H1 (cell line): ENCODE measurements around the gene TOR1B. TPM values are rescaled to one million over a fixed set of nuclear protein-coding genes. Genes with fewer than 3 reads are reported as not detected.

ENCODE experiments used
- CTCF ChIA-PET: fragments of 300-600 bp; sonication (Branson Sonifier 250); formaldehyde crosslinking; loops from one replicate; lab custom pipeline; 2021; ENCODE audit not compliant: partially characterized antibody; lab: Charles Lee
- POLR2A ChIA-PET: fragments of 300-600 bp; sonication (Branson Sonifier 250); formaldehyde crosslinking; loops from one replicate; lab custom pipeline; 2021; ENCODE audit warnings: inconsistent platforms; ENCODE audit not compliant: partially characterized antibody; lab: Charles Lee
- DNase-seq, 2 experiments: peaks; one replicate each; pipeline versions ENCODE4 v3.0.0 to v3.0.0-alpha.2; 2010 to 2022; ENCODE audit warnings: low spot score in 2 of 2, low read depth in 1 of 2, mixed read lengths in 1 of 2
- FAIRE-seq: peaks from 2 replicates; lab custom pipeline; 2011; peaks lifted over from hg19 to GRCh38; lab: Jason Lieb, UNC
- H2AFZ ChIP-seq: 2 replicates; pipeline ENCODE4 v1.8.1; 2012; ENCODE audit warnings: low read length, inconsistent platforms
- H2AK5ac ChIP-seq: 2 replicates; pipeline ENCODE4 v1.6.1; 2013; ENCODE audit warnings: low read depth, low read length
- H2BK120ac ChIP-seq: replicated peaks from 2 replicates; pipeline ENCODE3; 2013; ENCODE audit warnings: low read depth, low read length, inconsistent platforms
- H2BK12ac ChIP-seq: 2 replicates; pipeline ENCODE4 v1.6.1; 2013; ENCODE audit warnings: low read depth, low read length
- H2BK15ac ChIP-seq: 2 replicates; pipeline ENCODE4 v1.6.1; 2013; ENCODE audit warnings: low read length
- H2BK20ac ChIP-seq: 2 replicates; pipeline ENCODE4 v1.6.1; 2013; ENCODE audit warnings: low read length
- H2BK5ac ChIP-seq: 2 replicates; pipeline ENCODE4 v1.6.1; 2013; ENCODE audit warnings: low read depth, low read length
- H3K14ac ChIP-seq: 2 replicates; pipeline ENCODE4 v1.6.1; 2013; ENCODE audit warnings: inconsistent platforms; ENCODE audit not compliant: insufficient read length
- H3K18ac ChIP-seq: 2 replicates; pipeline ENCODE4 v1.6.1; 2013; ENCODE audit warnings: low read length; ENCODE audit errors: extremely low read depth
- H3K23ac ChIP-seq: 2 replicates; pipeline ENCODE4 v1.6.1; 2013; ENCODE audit warnings: inconsistent platforms; ENCODE audit not compliant: insufficient read length
- H3K23me2 ChIP-seq: 2 replicates; pipeline ENCODE4 v1.6.1; 2013; ENCODE audit warnings: low read depth, low read length
- H3K27ac ChIP-seq: 2 replicates; pipeline ENCODE4 v1.6.1; 2011; ENCODE audit warnings: low read depth, low read length, inconsistent platforms
- H3K27me3 ChIP-seq, 4 experiments: replicated peaks in 1 of 4; 1 replicate in 1 of 4; 2 replicates in 3 of 4; pipeline versions ENCODE4 v1.6.1 to v1.8.1; 2011 to 2013; ENCODE audit warnings: low read length in 3 of 4, mild to moderate bottlenecking in 3 of 4, inconsistent platforms in 2 of 4, mixed read lengths in 2 of 4, moderate library complexity in 1 of 4; ENCODE audit not compliant: control insufficient read depth in 3 of 4, insufficient read depth in 3 of 4; ENCODE audit errors: extremely low read depth in 1 of 4
- H3K36me3 ChIP-seq, 4 experiments: 2 replicates each; pipeline versions ENCODE4 v1.6.1 to v1.8.1; 2011 to 2013; ENCODE audit warnings: mild to moderate bottlenecking in 4 of 4, low read length in 3 of 4, moderate library complexity in 2 of 4, control low read depth in 1 of 4, inconsistent platforms in 1 of 4; ENCODE audit not compliant: insufficient read depth in 4 of 4, control insufficient read depth in 2 of 4
- H3K4ac ChIP-seq: replicated peaks from 2 replicates; pipeline ENCODE3; 2013; ENCODE audit warnings: low read length, low read depth, mixed read lengths, inconsistent platforms; ENCODE audit not compliant: insufficient read length
- H3K4me1 ChIP-seq, 4 experiments: replicated peaks in 1 of 4; 1 replicate in 1 of 4; 2 replicates in 3 of 4; pipeline versions ENCODE4 v1.6.1 to v1.8.1; 2011 to 2013; ENCODE audit warnings: low read length in 3 of 4, inconsistent platforms in 2 of 4, mixed read lengths in 1 of 4; ENCODE audit not compliant: insufficient read depth in 4 of 4, control insufficient read depth in 3 of 4
- H3K4me2 ChIP-seq, 2 experiments: 2 replicates each; pipeline versions ENCODE4 v1.6.1 to v1.8.1; 2011 to 2013; ENCODE audit warnings: low read depth in 2 of 2, low read length in 2 of 2, control low read depth in 1 of 2, inconsistent platforms in 1 of 2, mild to moderate bottlenecking in 1 of 2; ENCODE audit not compliant: insufficient read depth in 1 of 2
- H3K4me3 ChIP-seq, 4 experiments: fragments of 200-600, 300-600 bp in 1 of 4; sonication (generic), shearing (Covaris generic), sonication (Bioruptor Twin) in 1 of 4; 2 replicates each; pipeline versions ENCODE4 v1.5.1 to v1.8.1; 2011 to 2016; ENCODE audit warnings: low read length in 4 of 4, low read depth in 3 of 4, control low read depth in 2 of 4, inconsistent platforms in 2 of 4, mild to moderate bottlenecking in 2 of 4, mixed read lengths in 1 of 4, moderate library complexity in 1 of 4; ENCODE audit not compliant: insufficient read depth in 2 of 4; ENCODE audit errors: extremely low read depth in 1 of 4
- H3K56ac ChIP-seq: replicated peaks from 2 replicates; pipeline ENCODE3; 2013; ENCODE audit warnings: low read depth, mild to moderate bottlenecking, mixed read lengths, low read length, inconsistent platforms; ENCODE audit not compliant: insufficient read length
- H3K79me1 ChIP-seq: 2 replicates; pipeline ENCODE4 v1.6.1; 2013; ENCODE audit warnings: low read depth, low read length, control low read depth
- H3K79me2 ChIP-seq, 2 experiments: 2 replicates each; pipeline versions ENCODE4 v1.6.1 to v1.8.1; 2012 to 2013; ENCODE audit warnings: low read length in 2 of 2, mild to moderate bottlenecking in 2 of 2, inconsistent platforms in 1 of 2; ENCODE audit not compliant: insufficient read depth in 2 of 2, control insufficient read depth in 1 of 2
- H3K9ac ChIP-seq, 4 experiments: replicated peaks in 1 of 4; 1 replicate in 1 of 4; 2 replicates in 3 of 4; pipeline versions ENCODE4 v1.6.1 to v1.8.1; 2011 to 2013; ENCODE audit warnings: low read depth in 3 of 4, low read length in 3 of 4, control low read depth in 2 of 4, mild to moderate bottlenecking in 2 of 4, moderate library complexity in 2 of 4, inconsistent platforms in 1 of 4; ENCODE audit errors: extremely low read depth in 1 of 4
- H3K9me3 ChIP-seq, 2 experiments: 2 replicates each; pipeline versions ENCODE4 v1.6.1 to v1.8.1; 2012 to 2013; ENCODE audit warnings: mild to moderate bottlenecking in 2 of 2, moderate library complexity in 2 of 2, control low read depth in 1 of 2, inconsistent platforms in 1 of 2, low read depth in 1 of 2, low read length in 1 of 2, mixed read lengths in 1 of 2; ENCODE audit not compliant: insufficient read depth in 2 of 2
- H4K20me1 ChIP-seq, 2 experiments: replicated peaks in 1 of 2; 2 replicates each; pipeline versions ENCODE3 to v1.8.1; 2011 to 2013; ENCODE audit warnings: inconsistent platforms in 2 of 2, low read length in 2 of 2, mild to moderate bottlenecking in 1 of 2; ENCODE audit not compliant: insufficient read depth in 2 of 2, control insufficient read depth in 1 of 2
- H4K5ac ChIP-seq: 2 replicates; pipeline ENCODE4 v1.6.1; 2013; ENCODE audit warnings: low read length, low read depth, mixed read lengths, inconsistent platforms; ENCODE audit not compliant: insufficient read length
- H4K8ac ChIP-seq: 2 replicates; pipeline ENCODE4 v1.8.0; 2013; ENCODE audit warnings: mild to moderate bottlenecking, moderate library complexity, low read length, inconsistent platforms; ENCODE audit not compliant: insufficient read depth; ENCODE audit errors: extremely low read depth
- H4K91ac ChIP-seq: replicated peaks from 2 replicates; pipeline ENCODE3; 2013; ENCODE audit warnings: low read length, mixed read lengths, inconsistent platforms; ENCODE audit not compliant: insufficient read length
- BACH1 ChIP-seq: IDR thresholded peaks from 2 replicates; pipeline ENCODE4 v1.6.1; 2012; ENCODE audit warnings: low read length, improper control_type of control experiment
- CTBP2 ChIP-seq: IDR thresholded peaks from 2 replicates; pipeline ENCODE4 v1.7.0; 2011; ENCODE audit warnings: borderline replicate concordance, mild to moderate bottlenecking, moderate library complexity, mixed read lengths, low read length; ENCODE audit not compliant: insufficient read depth, insufficient read length
- E2F6 ChIP-seq: IDR thresholded peaks from 2 replicates; pipeline ENCODE4 v1.6.1; 2012; ENCODE audit warnings: inconsistent platforms
- FOSL1 ChIP-seq: IDR thresholded peaks from 2 replicates; pipeline ENCODE4 v1.6.1; 2011; ENCODE audit warnings: mild to moderate bottlenecking, low read depth, low read length, moderate library complexity; ENCODE audit not compliant: insufficient read depth
- GABPA ChIP-seq: IDR thresholded peaks from 2 replicates; pipeline ENCODE4 v1.6.1; 2011; ENCODE audit warnings: mild to moderate bottlenecking, low read length, moderate library complexity, borderline replicate concordance; ENCODE audit not compliant: insufficient read depth
- GTF2F1 ChIP-seq: IDR thresholded peaks from 2 replicates; pipeline ENCODE4 v1.6.1; 2012; ENCODE audit warnings: low read depth, low read length, improper control_type of control experiment, borderline replicate concordance
- JUN ChIP-seq: IDR thresholded peaks from 2 replicates; pipeline ENCODE4 v1.6.1; 2011; ENCODE audit warnings: low read depth, mild to moderate bottlenecking, improper control_type of control experiment, low read length
- RAD21 ChIP-seq, 2 experiments: IDR thresholded peaks in 1 of 2; conservative IDR thresholded peaks in 1 of 2; 2 replicates each; pipeline ENCODE4 v1.6.1; 2011; ENCODE audit warnings: low read depth in 2 of 2, low read length in 2 of 2, improper control_type of control experiment in 1 of 2, inconsistent platforms in 1 of 2, mild to moderate bottlenecking in 1 of 2, moderate library complexity in 1 of 2
- RNF2 ChIP-seq: fragments of 200-900, 300-1000 bp; sonication (generic); IDR thresholded peaks from 2 replicates; pipeline ENCODE4 v1.7.1; 2016; ENCODE audit warnings: borderline replicate concordance, low read depth, mild to moderate bottlenecking, antibody characterized with exemption, low read length; ENCODE audit not compliant: poor library complexity, severe bottlenecking; ENCODE audit errors: missing control alignments
- SIRT6 ChIP-seq: IDR thresholded peaks from one replicate; pipeline ENCODE4 v1.7.1; 2012; ENCODE audit warnings: low read length, inconsistent platforms
- SP2 ChIP-seq: IDR thresholded peaks from 2 replicates; pipeline ENCODE4 v1.6.1; 2012; ENCODE audit warnings: mild to moderate bottlenecking, low read length, inconsistent platforms
- WGBS, 2 experiments: shearing (Covaris generic) in 1 of 2; methylation state at CpG; one replicate each; pipeline versions ENCODE4 v1.1.6 to v1.1.7; 2013 to 2015; ENCODE audit warnings: low lambda C conversion rate in 2 of 2, mixed read lengths in 2 of 2, inconsistent platforms in 1 of 2, low coverage in 1 of 2, missing lambda C conversion rate in 1 of 2; ENCODE audit not compliant: insufficient replicate concordance in 2 of 2, insufficient coverage in 1 of 2, insufficient read length in 1 of 2; ENCODE audit errors: extremely low coverage in 1 of 2, missing lambda C conversion rate in 1 of 2; 5-methylcytosine and 5-hydroxymethylcytosine counted together
- polyA plus RNA-seq, 7 experiments: library from polyadenylated mRNA; depleted of rRNA in 3 of 7; stranded (reverse) in 5 of 7; unstranded in 2 of 7; fragments of >200 nt in 5 of 7; fragments of 200-250 nt in 2 of 7; gene quantifications; 1 replicate in 5 of 7; 2 replicates in 1 of 7; 4 replicates in 1 of 7; pipeline versions ENCODE4 v1.2.1 to v1.2.3, GENCODE V29; 2011 to 2013; ENCODE audit warnings: missing spikeins in 2 of 7, mixed read lengths in 2 of 7
- total RNA-seq: library from RNA; stranded (reverse); fragmentation: NEBNext Ultra II Directional; extraction: Animal tissue kit (Norgen Biotek cat#: 25700); gene quantifications from 2 replicates; pipeline ENCODE4 v1.2.1, GENCODE V29; 2021

Gene TOR1B
- total and polyA plus RNA-seq, 2 of the 8 experiments (the other 6 are each of a cell fraction or from before 2014, with no cell fraction given): 11.4 to 17.4 TPM

GRCh38 chr9:129836311-129837007 is 33.5 kb downstream of the TOR1B start:
- Histone ChIP-seq H3K9ac (no peak overlapping the region), H3K56ac (no peak overlapping the region), H3K27me3 (no peaks in the 10 kb centered on the region), H3K79me2 (peaks cover 0 to 12% of the 10 kb centered on the region in 2 experiments; a peak in 2 of 4 replicates), H2BK120ac (no peak overlapping the region), H3K36me3 (peaks cover 0 to 6% (median 4%) of the 10 kb centered on the region in 4 experiments; a peak in 6 of 8 replicates), H3K14ac (no peak overlapping the region), H3K23ac (no peak overlapping the region), H3K9me3 (no peaks in the 10 kb centered on the region), H4K8ac (no peak overlapping the region), H3K4ac (no peak overlapping the region), H3K4me3 (peak overlapping the region; percentile 80 to 100 (median 99); a peak in 6 of 8 replicates), H4K5ac (no peak overlapping the region), H2BK5ac (no peak overlapping the region), H4K91ac (no peak overlapping the region), H3K4me2 (peak overlapping the region; percentile 84 to 87), H2BK15ac (no peak overlapping the region), H4K20me1 (peaks cover 0 to 3% of the 10 kb centered on the region in 2 experiments), H2AFZ (no peak overlapping the region), H3K79me1 (peaks cover 6% of the 10 kb centered on the region), H3K27ac (no peak overlapping the region), H2AK5ac (no peak overlapping the region), H3K23me2 (peaks cover 6% of the 10 kb centered on the region), H2BK12ac (no peak overlapping the region), H3K4me1 (peaks cover 5 to 16% (median 9%) of the 10 kb centered on the region in 4 experiments; a peak in 6 of 7 replicates), H3K18ac (no peak overlapping the region), H2BK20ac (no peak overlapping the region)
- WGBS, 2 experiments: 63% methylated on average over 16 of the region's 16 CpGs; no CpG with 5 or more reads in 1 of the 2 experiments
- DNase-seq (no peak), FAIRE-seq (no peak)
- POLR2A ChIA-PET: interaction anchor here (0.5 to 1.6 kb wide), 4 partner anchors 8 to 253 kb away, joined by 3 to 6 read pairs (median 4); no protein-coding TSS in a partner anchor
- CTCF ChIA-PET: interaction anchor here (0.9 kb wide), 1 partner anchor 23 kb away, joined by 3 read pairs; no protein-coding TSS in a partner anchor
- no peak for TF ChIP-seq JUN
- TF ChIP-seq SIRT6: no peak
- TF ChIP-seq GTF2F1: no peak
- no peak for TF ChIP-seq RNF2
- no peak for TF ChIP-seq FOSL1
- TF ChIP-seq BACH1: no peak
- no peak for TF ChIP-seq SP2
- no peak for TF ChIP-seq RAD21 (IDR thresholded peaks at IDR 0.05 in 1 of 2, conservative IDR thresholded peaks at IDR 0.05 in 1 of 2; ENCODE audit: low read depth in 2 of 2, low read length in 2 of 2)
- no peak for TF ChIP-seq CTBP2
- TF ChIP-seq E2F6: no peak
- no peak for TF ChIP-seq GABPA
